HG02840 (cell line): Measurements from ENCODE around the gene PNLIPRP1.

Source experiments
- ATAC-seq: cut with Tn5 transposase; IDR thresholded peaks from one replicate; pipeline ENCODE4 v1.9.1; 2021; ENCODE audit warnings: mild to moderate bottlenecking, moderate library complexity, moderate number of reproducible peaks; ENCODE audit not compliant: unreplicated experiment, low FRiP score

The PNLIPRP1 gene

GRCh38 chr10:116629340-116629739 is 38.6 kb downstream of the PNLIPRP1 start:
- no peak for ATAC-seq

- ATAC-seq = no peak
These were observed 39.3 kb downstream of the PNLIPRP1 start for GRCh38 chr10:116630020-116630419.

GRCh38 chr10:116631871-116632295 is 41.1 kb downstream of the PNLIPRP1 start:
- ATAC-seq = no peak

- no peak for ATAC-seq
These were observed 41.9 kb downstream of the PNLIPRP1 start for GRCh38 chr10:116632596-116633215.

GRCh38 chr10:116633216-116633600 is 42.4 kb downstream of the PNLIPRP1 start:
- no peak for ATAC-seq

GRCh38 chr10:116634126-116634975 is 43.6 kb downstream of the PNLIPRP1 start:
- no peak for ATAC-seq

GRCh38 chr10:116636385-116636784 is 45.6 kb downstream of the PNLIPRP1 start:
- ATAC-seq = no peak

GRCh38 chr10:116636976-116637375 is 46.2 kb downstream of the PNLIPRP1 start:
- ATAC-seq = no peak

GRCh38 chr10:116637830-116638229 is 47.1 kb downstream of the PNLIPRP1 start:
- ATAC-seq = no peak

- ATAC-seq = no peak
These were observed 55.7 kb downstream of the PNLIPRP1 start for GRCh38 chr10:116646502-116646901.

GRCh38 chr10:116648903-116649302 is 58.1 kb downstream of the PNLIPRP1 start:
- ATAC-seq = no peak

- ATAC-seq = no peak
These were observed 63.1 kb downstream of the PNLIPRP1 start for GRCh38 chr10:116653885-116654284.

GRCh38 chr10:116654816-116655215 is 64.1 kb downstream of the PNLIPRP1 start:
- ATAC-seq = no peak

GRCh38 chr10:116655568-116655967 is 64.8 kb downstream of the PNLIPRP1 start:
- no peak for ATAC-seq

- ATAC-seq = no peak
These were observed 65.3 kb downstream of the PNLIPRP1 start for GRCh38 chr10:116656044-116656443.

GRCh38 chr10:116657863-116658551 is 67.2 kb downstream of the PNLIPRP1 start:
- ATAC-seq = no peak
